Ishikawa (cell line): Measurements from ENCODE around the gene RSBN1L.

Experiments used
- CEBPB ChIP-seq: IDR thresholded peaks from 2 replicates; pipeline ENCODE4 v1.6.1; 2012
- CREB1 ChIP-seq: IDR thresholded peaks from 2 replicates; pipeline ENCODE4 v1.6.1; 2012; ENCODE audit warnings: low read depth
- EGR1 ChIP-seq: IDR thresholded peaks from 2 replicates; pipeline ENCODE4 v1.6.1; 2012
- EP300 ChIP-seq: IDR thresholded peaks from 2 replicates; pipeline ENCODE4 v1.6.1; 2012; ENCODE audit warnings: borderline replicate concordance
- FOXM1 ChIP-seq: IDR thresholded peaks from 2 replicates; pipeline ENCODE4 v1.6.1; 2012; ENCODE audit warnings: low read depth, borderline replicate concordance
- RAD21 ChIP-seq: IDR thresholded peaks from 2 replicates; pipeline ENCODE4 v1.6.1; 2012; ENCODE audit warnings: low read depth
- TAF1 ChIP-seq: IDR thresholded peaks from 2 replicates; pipeline ENCODE4 v1.6.1; 2012; ENCODE audit warnings: low read depth, mild to moderate bottlenecking
- USF1 ChIP-seq: IDR thresholded peaks from 2 replicates; pipeline ENCODE4 v1.6.1; 2012
- YY1 ChIP-seq: IDR thresholded peaks from 2 replicates; pipeline ENCODE4 v1.6.1; 2012; ENCODE audit warnings: low read depth
- TF ChIP-seq, protein P1 (sequence below): IDR thresholded peaks from 2 replicates; pipeline ENCODE4 v1.6.1; 2012
- TF ChIP-seq, protein P2 (sequence below): IDR thresholded peaks from 2 replicates; pipeline ENCODE4 v1.6.1; 2012; ENCODE audit warnings: low read depth, mild to moderate bottlenecking

- TF ChIP-seq, protein P1, sequence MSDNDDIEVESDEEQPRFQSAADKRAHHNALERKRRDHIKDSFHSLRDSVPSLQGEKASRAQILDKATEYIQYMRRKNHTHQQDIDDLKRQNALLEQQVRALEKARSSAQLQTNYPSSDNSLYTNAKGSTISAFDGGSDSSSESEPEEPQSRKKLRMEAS = no peak
- TF ChIP-seq CREB1 (no peak), EP300 (no peak), TAF1 (no peak), YY1 (no peak), FOXM1 (no peak), CEBPB (no peak), RAD21 (no peak), USF1 (no peak), EGR1 (no peak)
- TF ChIP-seq, protein P2, sequence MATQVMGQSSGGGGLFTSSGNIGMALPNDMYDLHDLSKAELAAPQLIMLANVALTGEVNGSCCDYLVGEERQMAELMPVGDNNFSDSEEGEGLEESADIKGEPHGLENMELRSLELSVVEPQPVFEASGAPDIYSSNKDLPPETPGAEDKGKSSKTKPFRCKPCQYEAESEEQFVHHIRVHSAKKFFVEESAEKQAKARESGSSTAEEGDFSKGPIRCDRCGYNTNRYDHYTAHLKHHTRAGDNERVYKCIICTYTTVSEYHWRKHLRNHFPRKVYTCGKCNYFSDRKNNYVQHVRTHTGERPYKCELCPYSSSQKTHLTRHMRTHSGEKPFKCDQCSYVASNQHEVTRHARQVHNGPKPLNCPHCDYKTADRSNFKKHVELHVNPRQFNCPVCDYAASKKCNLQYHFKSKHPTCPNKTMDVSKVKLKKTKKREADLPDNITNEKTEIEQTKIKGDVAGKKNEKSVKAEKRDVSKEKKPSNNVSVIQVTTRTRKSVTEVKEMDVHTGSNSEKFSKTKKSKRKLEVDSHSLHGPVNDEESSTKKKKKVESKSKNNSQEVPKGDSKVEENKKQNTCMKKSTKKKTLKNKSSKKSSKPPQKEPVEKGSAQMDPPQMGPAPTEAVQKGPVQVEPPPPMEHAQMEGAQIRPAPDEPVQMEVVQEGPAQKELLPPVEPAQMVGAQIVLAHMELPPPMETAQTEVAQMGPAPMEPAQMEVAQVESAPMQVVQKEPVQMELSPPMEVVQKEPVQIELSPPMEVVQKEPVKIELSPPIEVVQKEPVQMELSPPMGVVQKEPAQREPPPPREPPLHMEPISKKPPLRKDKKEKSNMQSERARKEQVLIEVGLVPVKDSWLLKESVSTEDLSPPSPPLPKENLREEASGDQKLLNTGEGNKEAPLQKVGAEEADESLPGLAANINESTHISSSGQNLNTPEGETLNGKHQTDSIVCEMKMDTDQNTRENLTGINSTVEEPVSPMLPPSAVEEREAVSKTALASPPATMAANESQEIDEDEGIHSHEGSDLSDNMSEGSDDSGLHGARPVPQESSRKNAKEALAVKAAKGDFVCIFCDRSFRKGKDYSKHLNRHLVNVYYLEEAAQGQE = no peak
Observed at GRCh38 chr7:77794000-77794399, 97.7 kb downstream of the RSBN1L start.
